ENCODE results near the gene PEF1.

- TF ChIP-seq CTCF (optimal IDR thresholded peaks at IDR 0.05 in 1 of 3, IDR thresholded peaks at IDR 0.05 in 1 of 3, conservative IDR thresholded peaks at IDR 0.05 in 1 of 3; ENCODE audit: extremely low read depth in 1 of 3, insufficient read depth in 2 of 3, low read length in 3 of 3) (no peak), EZH2 (IDR thresholded peaks at IDR 0.05; ENCODE audit: low read length) (no peak)
These were observed 545 bp upstream of the PEF1 start for GRCh38 chr1:31645274-31645568.

Data from keratinocyte (primary cell).